B cell (primary cell): ENCODE measurements around the gene GSTT4. TPM values are rescaled to one million over a fixed set of nuclear protein-coding genes. Genes with fewer than 3 reads are reported as not detected.

Experiments used
- polyA plus RNA-seq: library from polyadenylated mRNA; depleted of rRNA; stranded (reverse); fragments of >200 nt; gene quantifications from 2 replicates; pipeline ENCODE4 v1.2.3, GENCODE V29; 2012
- total RNA-seq, 2 donors: library from RNA; stranded (reverse); fragments of 120-200 nt in 1 of 2; gene quantifications; 1 replicate in 1 of 2; 2 replicates in 1 of 2; pipeline versions ENCODE4 v1.2.3 to v1.2.4, GENCODE V29; 2013 to 2022

GSTT4 gene
- total and polyA plus RNA-seq, 2 donors (not counting 1 experiment from before 2014, with no cell fraction given): not detected

Other genes starting within 250 kb of the GSTT4 start
- 0.81 and 1.0 TPM in 2 replicates for gene C22orf15, start 242.5 kb downstream of the GSTT4 start, total RNA-seq
- gene C22orf15, start 242.5 kb downstream of the GSTT4 start, polyA plus RNA-seq: 0.30 and 0.61 TPM in 2 replicates
- 54.0 and 57.2 TPM in 2 replicates for gene CHCHD10, start 237.5 kb downstream of the GSTT4 start, total RNA-seq
- gene CHCHD10, start 237.5 kb downstream of the GSTT4 start, polyA plus RNA-seq: 67.1 and 124 TPM in 2 replicates
- gene MMP11, start 232.6 kb downstream of the GSTT4 start, total RNA-seq: 11.6 and 14.8 TPM in 2 replicates
- gene MMP11, start 232.6 kb downstream of the GSTT4 start, polyA plus RNA-seq: 19.0 and 21.7 TPM in 2 replicates
- 179 and 187 TPM in 2 replicates for gene SMARCB1, start 218.5 kb downstream of the GSTT4 start, total RNA-seq
- 121 and 190 TPM in 2 replicates for gene SMARCB1, start 218.5 kb downstream of the GSTT4 start, polyA plus RNA-seq
- gene DERL3, start 166.4 kb downstream of the GSTT4 start, total RNA-seq: 74.1 and 77.0 TPM in 2 replicates
- 98.8 and 142 TPM in 2 replicates for gene DERL3, start 166.4 kb downstream of the GSTT4 start, polyA plus RNA-seq
- 54.3 and 61.5 TPM in 2 replicates for gene SLC2A11, start 147.6 kb downstream of the GSTT4 start, total RNA-seq
- gene SLC2A11, start 147.6 kb downstream of the GSTT4 start, polyA plus RNA-seq: 38.6 and 43.0 TPM in 2 replicates
- gene MIF, start 111.1 kb downstream of the GSTT4 start, total RNA-seq: 125 and 143 TPM in 2 replicates
- 137 and 272 TPM in 2 replicates for gene MIF, start 111.1 kb downstream of the GSTT4 start, polyA plus RNA-seq
- not detected in 2 replicates for gene GSTT2B, start 44.3 kb downstream of the GSTT4 start, total RNA-seq
- not detected in 2 replicates for gene GSTT2B, start 44.3 kb downstream of the GSTT4 start, polyA plus RNA-seq
- 4.1 and 5.0 TPM in 2 replicates for gene DDTL, start 38.6 kb downstream of the GSTT4 start, total RNA-seq
- gene DDTL, start 38.6 kb downstream of the GSTT4 start, polyA plus RNA-seq: not detected in 2 replicates
- gene DDT, start 31.0 kb downstream of the GSTT4 start, total RNA-seq: 96.7 and 105 TPM in 2 replicates
- 88.0 and 142 TPM in 2 replicates for gene DDT, start 31.0 kb downstream of the GSTT4 start, polyA plus RNA-seq
- not detected in 2 replicates for gene GSTT2, start 25.3 kb downstream of the GSTT4 start, total RNA-seq
- gene GSTT2, start 25.3 kb downstream of the GSTT4 start, polyA plus RNA-seq: not detected in 2 replicates
- gene CABIN1, start 5.9 kb upstream of the GSTT4 start, total RNA-seq: 95.1 and 103 TPM in 2 replicates
- 37.1 and 43.6 TPM in 2 replicates for gene CABIN1, start 5.9 kb upstream of the GSTT4 start, polyA plus RNA-seq
- 0.30 and 0.44 TPM in 2 replicates for gene SUSD2, start 176.0 kb upstream of the GSTT4 start, total RNA-seq
- gene SUSD2, start 176.0 kb upstream of the GSTT4 start, polyA plus RNA-seq: 0.48 and 0.81 TPM in 2 replicates
- gene GGT5, start 239.6 kb upstream of the GSTT4 start, total RNA-seq: not detected in 2 replicates
- gene GGT5, start 239.6 kb upstream of the GSTT4 start, polyA plus RNA-seq: not detected in 2 replicates